LNCAP (cell line): ENCODE results near the gene C9orf50.

Experiments used
- TF ChIP-seq, protein P1 (sequence below): fragments of 450-650 bp; IDR thresholded peaks from 2 replicates; pipeline ENCODE4 v1.5.1; 2017; ENCODE audit warnings: mild to moderate bottlenecking

The C9orf50 gene

DNA sequence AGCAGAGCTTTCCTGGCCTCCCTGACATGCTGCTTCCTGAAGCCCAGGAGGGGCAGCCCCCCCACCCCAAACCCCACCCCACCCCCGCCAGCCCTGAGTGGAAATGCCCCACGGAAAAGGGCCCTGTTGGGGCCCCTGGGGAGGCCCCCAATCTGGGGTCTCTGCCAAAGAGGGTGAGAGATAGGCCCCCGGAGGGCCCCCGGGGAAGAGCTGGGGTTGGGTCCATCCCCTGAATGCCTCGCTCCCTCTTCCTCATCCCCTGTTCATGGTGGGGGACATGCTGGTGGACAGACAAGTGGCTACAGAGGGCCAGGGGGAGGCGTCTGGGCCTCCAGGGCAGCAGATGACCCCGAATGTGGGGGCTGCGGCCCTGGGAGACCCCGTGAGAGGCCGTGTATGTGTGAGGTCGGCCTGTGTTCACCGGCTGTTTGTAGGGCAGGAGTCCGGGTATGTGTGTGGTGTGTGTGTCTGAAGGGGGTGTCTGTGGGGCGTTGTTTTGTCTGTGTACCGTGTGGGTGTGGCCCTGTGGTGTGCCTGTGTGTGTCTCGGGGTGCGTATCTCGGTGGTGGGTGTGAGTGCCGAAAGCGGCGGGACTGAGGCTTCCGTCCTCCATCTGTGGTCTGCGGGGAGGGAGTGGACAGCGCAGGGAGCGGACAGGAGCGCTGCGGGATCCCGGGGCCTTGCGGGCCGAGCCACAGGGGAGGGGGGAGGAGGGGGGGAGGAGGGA lies 11.3 kb downstream of the C9orf50 start:
- TF ChIP-seq, protein P1, sequence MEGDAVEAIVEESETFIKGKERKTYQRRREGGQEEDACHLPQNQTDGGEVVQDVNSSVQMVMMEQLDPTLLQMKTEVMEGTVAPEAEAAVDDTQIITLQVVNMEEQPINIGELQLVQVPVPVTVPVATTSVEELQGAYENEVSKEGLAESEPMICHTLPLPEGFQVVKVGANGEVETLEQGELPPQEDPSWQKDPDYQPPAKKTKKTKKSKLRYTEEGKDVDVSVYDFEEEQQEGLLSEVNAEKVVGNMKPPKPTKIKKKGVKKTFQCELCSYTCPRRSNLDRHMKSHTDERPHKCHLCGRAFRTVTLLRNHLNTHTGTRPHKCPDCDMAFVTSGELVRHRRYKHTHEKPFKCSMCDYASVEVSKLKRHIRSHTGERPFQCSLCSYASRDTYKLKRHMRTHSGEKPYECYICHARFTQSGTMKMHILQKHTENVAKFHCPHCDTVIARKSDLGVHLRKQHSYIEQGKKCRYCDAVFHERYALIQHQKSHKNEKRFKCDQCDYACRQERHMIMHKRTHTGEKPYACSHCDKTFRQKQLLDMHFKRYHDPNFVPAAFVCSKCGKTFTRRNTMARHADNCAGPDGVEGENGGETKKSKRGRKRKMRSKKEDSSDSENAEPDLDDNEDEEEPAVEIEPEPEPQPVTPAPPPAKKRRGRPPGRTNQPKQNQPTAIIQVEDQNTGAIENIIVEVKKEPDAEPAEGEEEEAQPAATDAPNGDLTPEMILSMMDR: no peak

DNA sequence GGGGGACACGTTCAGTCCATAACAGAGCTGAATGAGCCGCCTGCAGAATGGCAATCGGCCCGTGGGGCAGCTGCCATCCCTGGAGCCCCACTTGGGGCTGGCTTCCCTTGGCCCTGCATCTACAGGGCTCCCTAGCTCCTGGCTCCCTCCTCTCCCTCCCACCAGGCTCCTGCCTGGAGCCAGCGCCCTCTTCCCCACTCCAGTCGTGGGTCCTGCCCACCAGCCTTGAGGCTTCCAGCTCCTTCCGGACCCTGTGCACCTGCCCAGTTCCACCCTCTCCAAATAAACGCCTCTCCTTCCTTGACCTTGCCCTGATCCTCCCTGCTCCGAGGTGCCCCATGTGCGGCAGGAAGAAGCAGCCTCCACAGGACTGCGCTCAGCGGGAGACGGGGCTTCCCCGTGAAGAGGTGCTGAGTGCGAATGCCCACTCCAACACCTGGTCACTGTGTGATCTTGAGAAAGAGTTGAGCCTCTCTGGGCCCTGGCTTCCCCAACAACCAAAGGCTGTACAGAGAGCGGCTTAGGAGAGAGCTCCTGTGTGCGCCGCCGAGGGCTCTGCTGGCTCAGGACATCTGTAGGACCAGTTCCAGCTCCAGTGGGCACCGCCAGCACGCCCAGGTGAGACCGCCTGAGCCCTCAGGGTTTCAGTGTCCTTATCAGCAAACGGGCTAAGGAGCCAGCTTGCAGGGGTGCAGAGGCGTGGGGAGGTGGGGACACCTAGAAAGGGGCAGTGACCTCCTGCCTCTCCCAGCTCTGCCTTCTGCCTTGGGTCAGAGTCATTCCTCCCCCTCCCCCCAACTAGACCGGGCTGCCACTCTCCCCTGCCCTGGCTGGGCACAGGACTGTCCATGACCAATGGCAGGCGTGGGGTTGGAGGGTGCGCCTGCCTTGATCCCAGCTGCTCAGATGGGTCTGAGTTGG lies 12.1 kb downstream of the C9orf50 start:
- TF ChIP-seq, protein P1: no peak

DNA sequence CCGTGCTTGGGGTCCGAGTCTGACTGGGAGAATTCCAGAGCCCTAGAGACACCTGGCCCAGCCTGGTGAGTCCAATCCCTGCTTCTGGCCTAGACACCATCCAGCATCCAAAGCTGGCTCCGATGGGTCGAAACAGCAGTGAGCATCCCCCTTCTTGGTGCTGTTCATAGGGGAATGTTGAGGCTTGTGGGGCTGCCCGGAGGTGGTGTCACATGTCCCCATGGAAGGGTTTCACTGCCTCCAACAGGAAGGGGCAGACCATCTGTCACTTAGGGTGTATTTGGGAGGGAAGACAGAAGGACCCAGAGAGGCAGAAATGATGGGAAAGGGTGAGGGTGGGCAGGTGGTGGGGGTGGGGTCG lies 13.9 kb downstream of the C9orf50 start:
- TF ChIP-seq, protein P1: no peak

DNA sequence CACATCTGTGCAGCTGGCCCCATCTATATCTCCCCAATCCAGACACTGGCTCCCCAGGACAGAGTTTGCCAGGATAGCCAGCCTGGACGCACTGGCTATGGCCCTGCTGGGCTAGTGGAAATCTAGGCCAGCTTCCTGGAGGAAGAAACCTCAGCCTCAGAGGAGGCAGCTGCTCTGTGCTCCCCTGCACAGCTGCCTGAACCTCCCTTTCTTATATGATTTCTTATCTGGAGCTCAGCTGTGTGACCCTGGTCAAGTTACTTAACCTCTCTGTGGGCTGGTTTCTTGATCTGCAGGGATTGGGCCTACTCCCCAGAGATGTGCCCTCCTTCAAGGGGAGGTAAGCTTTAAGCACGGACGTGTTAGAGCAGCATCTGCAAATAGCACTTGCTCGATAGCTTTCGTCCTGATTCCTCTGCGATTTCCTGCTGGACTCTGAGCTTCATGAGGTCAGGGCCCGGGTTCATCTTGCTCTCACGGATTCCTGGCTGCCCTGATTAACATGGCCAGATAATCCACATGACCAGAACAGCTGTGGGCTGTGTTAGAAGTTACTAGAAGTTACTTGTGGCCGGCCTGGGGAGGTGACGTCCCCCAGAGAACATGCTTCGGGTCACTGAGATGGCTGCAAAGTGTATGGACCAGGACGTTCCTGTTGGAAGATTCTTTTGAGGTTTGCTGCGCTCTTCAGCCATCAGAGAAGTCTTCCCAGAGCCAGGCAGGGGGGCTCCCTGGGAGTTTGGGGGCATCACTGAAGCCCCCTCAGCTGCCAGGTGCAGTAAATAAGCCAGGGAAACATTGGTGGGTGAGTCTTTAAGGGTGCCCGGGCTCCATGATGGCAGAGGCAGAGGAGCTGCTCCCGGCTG lies 14.5 kb downstream of the C9orf50 start:
- TF ChIP-seq, protein P1: no peak

- TF ChIP-seq, protein P1: no peak
Measured at GRCh38 chr9:129604766-129605163, 16.1 kb downstream of the C9orf50 start.

DNA sequence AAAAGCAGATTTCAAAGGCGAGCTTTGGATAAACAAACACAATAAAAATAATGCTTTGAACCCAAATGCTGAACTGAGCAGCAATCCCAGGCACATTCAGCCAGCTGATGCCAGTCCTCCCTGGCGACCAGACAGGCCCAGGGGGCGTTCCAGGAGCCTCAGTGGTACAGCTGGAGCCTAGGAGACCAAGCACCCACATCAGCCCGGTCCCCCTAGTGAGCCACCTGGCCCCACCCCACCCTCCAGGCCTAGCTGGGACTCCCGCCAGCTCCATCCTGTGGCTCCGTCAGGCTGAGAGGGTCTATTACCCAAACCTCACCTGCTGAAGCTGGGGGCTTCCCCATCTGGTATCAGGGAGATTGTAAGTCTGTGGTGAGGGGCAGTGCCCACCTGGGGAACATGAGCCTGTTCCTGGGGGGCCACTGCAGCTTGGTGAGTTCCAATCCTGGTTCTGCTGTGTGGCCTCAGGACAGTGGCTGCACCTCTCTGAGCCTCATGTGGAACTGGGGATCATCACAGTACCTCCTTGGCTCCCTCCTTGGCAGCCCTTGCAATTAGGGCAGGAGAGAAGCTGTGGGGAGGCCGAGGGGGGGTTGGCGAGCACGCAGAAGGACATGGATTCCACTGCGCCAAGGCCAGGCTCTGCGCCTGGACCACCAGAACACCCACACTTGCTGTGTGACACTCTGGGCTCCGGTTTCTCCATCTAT lies 16.7 kb downstream of the C9orf50 start:
- TF ChIP-seq, protein P1: no peak
